OCI-LY7 (cell line): Measurements from ENCODE around the gene DPYSL4.

ENCODE experiments used
- EZH2phosphoT487 ChIP-seq: fragments of 200-600 bp; sonication (generic); IDR thresholded peaks from 2 replicates; pipeline ENCODE4 v1.6.1; 2018; ENCODE audit warnings: low read depth, borderline replicate concordance, mild to moderate bottlenecking, mixed run types, antibody characterized with exemption, low read length, moderate library complexity, mixed read lengths
- TF ChIP-seq, protein P1 (sequence below): fragments of 200-600 bp; sonication (generic); conservative IDR thresholded peaks from 2 replicates; pipeline ENCODE4 v1.5.1; 2014; ENCODE audit warnings: mild to moderate bottlenecking, antibody characterized with exemption, low read length, moderate library complexity, mixed read lengths

DNA sequence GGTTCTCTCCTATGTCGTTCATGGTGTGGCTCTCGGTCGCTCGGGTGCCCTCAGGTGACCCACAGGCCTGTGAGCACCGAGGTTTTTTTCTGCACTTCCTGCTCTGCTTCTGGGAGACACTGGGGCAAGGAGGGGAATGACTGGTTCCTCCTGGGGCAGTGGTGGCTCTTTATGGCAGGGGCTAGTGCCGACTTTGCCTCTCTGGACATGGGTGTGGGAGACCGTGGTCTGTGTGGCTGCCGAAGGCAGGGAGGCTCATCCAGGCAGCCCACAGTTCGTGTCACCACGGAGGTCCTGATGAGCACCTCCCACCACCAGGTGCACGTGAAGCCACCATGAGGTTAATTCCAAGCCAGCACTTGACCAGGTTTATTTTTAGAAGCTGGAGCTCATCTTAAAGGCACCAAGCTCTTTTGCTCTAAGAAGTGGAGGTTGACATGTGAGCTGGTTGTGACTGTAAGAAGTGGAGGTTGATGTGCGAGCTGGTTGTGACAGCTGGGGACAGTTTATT is 24.7 kb upstream of the DPYSL4 start:
- TF ChIP-seq, protein P1, sequence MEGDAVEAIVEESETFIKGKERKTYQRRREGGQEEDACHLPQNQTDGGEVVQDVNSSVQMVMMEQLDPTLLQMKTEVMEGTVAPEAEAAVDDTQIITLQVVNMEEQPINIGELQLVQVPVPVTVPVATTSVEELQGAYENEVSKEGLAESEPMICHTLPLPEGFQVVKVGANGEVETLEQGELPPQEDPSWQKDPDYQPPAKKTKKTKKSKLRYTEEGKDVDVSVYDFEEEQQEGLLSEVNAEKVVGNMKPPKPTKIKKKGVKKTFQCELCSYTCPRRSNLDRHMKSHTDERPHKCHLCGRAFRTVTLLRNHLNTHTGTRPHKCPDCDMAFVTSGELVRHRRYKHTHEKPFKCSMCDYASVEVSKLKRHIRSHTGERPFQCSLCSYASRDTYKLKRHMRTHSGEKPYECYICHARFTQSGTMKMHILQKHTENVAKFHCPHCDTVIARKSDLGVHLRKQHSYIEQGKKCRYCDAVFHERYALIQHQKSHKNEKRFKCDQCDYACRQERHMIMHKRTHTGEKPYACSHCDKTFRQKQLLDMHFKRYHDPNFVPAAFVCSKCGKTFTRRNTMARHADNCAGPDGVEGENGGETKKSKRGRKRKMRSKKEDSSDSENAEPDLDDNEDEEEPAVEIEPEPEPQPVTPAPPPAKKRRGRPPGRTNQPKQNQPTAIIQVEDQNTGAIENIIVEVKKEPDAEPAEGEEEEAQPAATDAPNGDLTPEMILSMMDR, result no peak
- no peak for TF ChIP-seq EZH2phosphoT487
